Endothelial cell (in vitro differentiated cells): ENCODE results near the gene SHISA9. TPM values are rescaled to one million over a fixed set of nuclear protein-coding genes. Genes with fewer than 3 reads are reported as not detected.

ENCODE experiments used
- DNase-seq: peaks from one replicate; pipeline ENCODE4 v3.0.0; 2021; ENCODE audit warnings: low spot score
- H3K27ac Mint-ChIP-seq: one replicate; pipeline ENCODE4 v1.8.0; 2021; ENCODE audit warnings: mixed read lengths, inconsistent platforms; ENCODE audit not compliant: unreplicated experiment
- H3K27me3 Mint-ChIP-seq: one replicate; pipeline ENCODE4 v1.8.0; 2021; ENCODE audit warnings: mild to moderate bottlenecking, moderate library complexity, mixed read lengths, inconsistent platforms; ENCODE audit not compliant: unreplicated experiment
- H3K36me3 Mint-ChIP-seq: one replicate; pipeline ENCODE4 v1.8.0; 2021; ENCODE audit warnings: mild to moderate bottlenecking, low read depth, mixed read lengths, inconsistent platforms; ENCODE audit not compliant: unreplicated experiment
- H3K4me1 Mint-ChIP-seq: one replicate; pipeline ENCODE4 v1.8.0; 2021; ENCODE audit warnings: mild to moderate bottlenecking, mixed read lengths, inconsistent platforms; ENCODE audit not compliant: unreplicated experiment
- H3K4me3 Mint-ChIP-seq: one replicate; pipeline ENCODE4 v1.8.0; 2021; ENCODE audit warnings: mild to moderate bottlenecking, mixed read lengths, inconsistent platforms; ENCODE audit not compliant: unreplicated experiment
- H3K9me3 Mint-ChIP-seq: one replicate; pipeline ENCODE4 v1.8.0; 2021; ENCODE audit warnings: mixed read lengths, inconsistent platforms; ENCODE audit not compliant: unreplicated experiment
- CTCF ChIP-seq: fragments of 200-600 bp; sonication (generic); IDR thresholded peaks from one replicate; pipeline ENCODE4 v1.5.0; 2021; ENCODE audit warnings: antibody characterized with exemption; ENCODE audit not compliant: unreplicated experiment
- total RNA-seq: library from RNA; stranded (reverse); fragmentation: NEBNext Ultra II Directional; extraction: Animal tissue kit (Norgen Biotek cat#: 25700); gene quantifications from one replicate; pipeline ENCODE4 v1.2.1, GENCODE V29; 2021; ENCODE audit not compliant: unreplicated experiment

Gene SHISA9
- total RNA-seq, 1 donor from 2014 or later = 0.49 TPM

- Mint-ChIP-seq H3K36me3 (no peaks in the 10 kb centered on the region), H3K4me1 (no peaks in the 10 kb centered on the region), H3K27ac (no peak overlapping the region), H3K27me3 (no peaks in the 10 kb centered on the region), H3K9me3 (no peaks in the 10 kb centered on the region), H3K4me3 (no peak overlapping the region)
- no peak for DNase-seq
- TF ChIP-seq CTCF = no peak
Observed at GRCh38 chr16:12972246-12972645, 70.8 kb downstream of the SHISA9 start.

DNA sequence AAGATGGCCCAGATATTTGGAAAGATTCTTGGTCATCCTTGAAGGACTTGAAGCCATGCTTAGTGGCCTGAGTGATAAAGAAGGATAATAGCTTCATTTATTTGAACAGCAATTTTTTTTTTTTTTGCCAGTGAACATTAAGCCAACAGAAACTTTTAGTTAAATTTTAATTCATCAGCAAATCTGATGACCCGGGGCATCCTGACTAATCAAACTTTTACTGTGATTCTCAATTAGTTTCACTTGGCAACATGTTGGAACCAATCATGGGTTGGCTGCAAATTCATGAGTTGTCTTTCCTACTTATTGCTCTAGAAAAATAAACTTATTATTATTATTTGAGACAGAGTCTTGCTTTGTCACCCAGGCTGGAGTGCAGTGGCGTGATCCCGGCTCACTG, 74.4 kb downstream of the SHISA9 start:
- H3K9me3 Mint-ChIP-seq = no peaks in the 10 kb centered on the region

DNA sequence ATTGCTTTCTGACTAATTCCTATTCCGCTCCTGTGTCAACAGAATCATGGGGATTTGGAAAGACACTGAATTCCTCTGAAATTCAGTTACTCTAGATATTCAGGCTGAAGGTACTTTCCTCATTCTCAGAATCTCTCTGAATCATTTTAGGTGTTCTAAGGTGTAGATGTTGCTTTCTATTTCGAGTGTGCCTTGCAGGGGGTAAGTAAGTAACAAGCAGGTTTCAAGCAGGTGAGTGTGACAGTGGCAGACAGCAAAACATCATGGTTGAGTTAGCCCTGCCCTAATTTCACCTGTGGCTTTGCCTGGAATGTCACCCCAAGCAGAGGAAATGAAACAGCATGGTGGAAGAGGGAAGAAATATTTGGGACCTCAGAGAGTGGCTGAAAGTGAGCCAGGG, 75.1 kb downstream of the SHISA9 start:
- H3K4me1 Mint-ChIP-seq = no peaks in the 10 kb centered on the region
- no peak overlapping the region for H3K27ac Mint-ChIP-seq
- H3K4me3 Mint-ChIP-seq = no peak overlapping the region
- H3K9me3 Mint-ChIP-seq = no peaks in the 10 kb centered on the region
- no peak for DNase-seq
- no peaks in the 10 kb centered on the region for H3K27me3 Mint-ChIP-seq
- TF ChIP-seq CTCF = no peak
- H3K36me3 Mint-ChIP-seq = no peaks in the 10 kb centered on the region

More for the DNA sequence above, 74.4 kb downstream of the SHISA9 start:
- Mint-ChIP-seq H3K27me3 (no peaks in the 10 kb centered on the region), H3K36me3 (no peaks in the 10 kb centered on the region), H3K27ac (no peak overlapping the region), H3K4me1 (no peaks in the 10 kb centered on the region), H3K4me3 (no peak overlapping the region)
- TF ChIP-seq CTCF = no peak
- no peak for DNase-seq

DNA sequence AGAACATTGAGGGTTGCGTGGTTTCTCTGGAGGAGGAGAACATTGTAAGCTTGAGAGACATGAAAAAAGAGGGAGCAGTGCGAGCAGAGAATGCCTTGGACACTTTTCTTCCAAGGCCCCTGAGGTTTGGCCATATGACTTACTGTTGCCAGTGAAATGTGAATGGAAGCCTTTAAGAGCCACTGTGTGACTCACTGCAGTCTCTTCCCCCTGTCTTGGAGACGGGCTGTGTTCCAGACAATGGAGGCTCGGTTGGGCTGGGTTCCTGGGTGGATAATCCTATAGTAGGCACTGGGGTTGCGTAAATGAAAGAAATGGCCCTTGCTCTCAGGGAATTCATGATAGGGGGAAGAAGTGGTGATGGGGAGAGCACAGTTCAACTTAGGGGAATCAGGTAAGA, 75.5 kb downstream of the SHISA9 start:
- H3K27me3 Mint-ChIP-seq = no peaks in the 10 kb centered on the region
- no peak for TF ChIP-seq CTCF
- H3K4me1 Mint-ChIP-seq = no peaks in the 10 kb centered on the region
- H3K4me3 Mint-ChIP-seq = no peak overlapping the region
- no peaks in the 10 kb centered on the region for H3K9me3 Mint-ChIP-seq
- H3K36me3 Mint-ChIP-seq = no peaks in the 10 kb centered on the region
- no peak overlapping the region for H3K27ac Mint-ChIP-seq
- DNase-seq = no peak

DNA sequence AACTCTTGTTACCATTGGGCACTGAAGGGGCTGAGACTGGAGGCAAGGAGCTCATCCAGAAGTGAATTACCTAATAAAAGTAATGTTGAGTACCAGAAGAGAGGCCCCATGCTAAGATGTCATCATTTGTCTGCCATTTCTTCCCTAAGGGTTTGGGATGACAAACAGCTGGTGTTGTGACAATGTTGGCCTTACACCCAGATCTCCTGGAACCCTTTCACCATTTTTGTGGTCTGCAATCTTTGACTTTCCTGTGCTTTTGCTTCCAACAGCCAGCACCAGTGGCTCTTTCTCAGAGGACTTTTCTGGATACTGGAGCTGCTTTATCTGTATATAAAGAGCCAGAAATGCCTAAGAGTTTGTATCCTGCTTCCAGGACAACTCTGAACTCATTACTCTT, 84.1 kb downstream of the SHISA9 start:
- no peak for TF ChIP-seq CTCF
- Mint-ChIP-seq H3K4me3 (no peak overlapping the region), H3K27me3 (no peaks in the 10 kb centered on the region), H3K9me3 (no peaks in the 10 kb centered on the region), H3K36me3 (peaks cover 5% of the 10 kb centered on the region), H3K4me1 (no peaks in the 10 kb centered on the region), H3K27ac (no peak overlapping the region)
- no peak for DNase-seq
